Sigmoid colon (tissue), 4 donors: ENCODE data around the gene NHSL2.

Experiments
- CTCF ChIP-seq, 4 experiments: fragments of 450-650 bp in 3 of 4; fragments of 200-600 bp in 1 of 4; IDR thresholded peaks; one replicate each; pipeline ENCODE4 v1.5.1; 2016 to 2019; ENCODE audit warnings: antibody characterized with exemption in 4 of 4, mild to moderate bottlenecking in 3 of 4, moderate library complexity in 2 of 4
- EP300 ChIP-seq, 4 donors: sonication (generic); formaldehyde crosslinking; IDR thresholded peaks; one replicate each; pipeline ENCODE4 v1.6.1; 2017; ENCODE audit warnings: antibody characterized with exemption in 4 of 4
- POLR2AphosphoS5 ChIP-seq, 4 donors: sonication (generic); formaldehyde crosslinking; IDR thresholded peaks; one replicate each; pipeline ENCODE4 v1.6.1; 2017; ENCODE audit warnings: antibody characterized with exemption in 4 of 4

GRCh38 chrX:71919886-71920285 lies 9.2 kb downstream of the NHSL2 start:
- no peak for TF ChIP-seq CTCF (IDR thresholded peaks at IDR 0.05)
- no peak for TF ChIP-seq EP300 (IDR thresholded peaks at IDR 0.05)
- TF ChIP-seq POLR2AphosphoS5 (IDR thresholded peaks at IDR 0.05), result no peak
